Pancreas (tissue), 10 donors: ENCODE measurements around the gene SUPT20H. TPM values are rescaled to one million over a fixed set of nuclear protein-coding genes. Genes with fewer than 3 reads are reported as not detected.
A peak's percentile ranks its signal among the peaks of the same experiment; 100 is the strongest.

Experiments
- ATAC-seq, 4 donors: fragments of 200-7000 bp; cut with Tn5 transposase; one replicate each; pipeline versions ENCODE4 v1.8.0 to v1.9.1; 2020; ENCODE audit warnings: mild to moderate bottlenecking in 4 of 4, moderate library complexity in 4 of 4
- DNase-seq, 6 donors: peaks; one replicate each; pipeline ENCODE4 v3.0.0-alpha.2; 2020
- FAIRE-seq: peaks from 2 replicates; lab custom pipeline; 2012; peaks lifted over from hg19 to GRCh38; lab: Jason Lieb, UNC
- H3K27ac ChIP-seq, 4 donors: fragments of 200-600 bp; sonication (generic); 1 replicate in 3 of 4; 2 replicates in 1 of 4; pipeline versions ENCODE4 v1.5.0 to v1.8.0; 2020
- H3K27me3 ChIP-seq, 4 donors: fragments of 200-600 bp; one replicate each; pipeline ENCODE4 v1.8.0; 2021
- H3K36me3 ChIP-seq, 3 donors: fragments of 200-600 bp; sonication (generic) in 1 of 3; one replicate each; pipeline versions ENCODE4 v1.5.0 to v1.8.0; 2020 to 2021
- H3K4me1 ChIP-seq, 3 donors: fragments of 200-600 bp; one replicate each; pipeline ENCODE4 v1.8.0; 2021
- H3K4me3 ChIP-seq, 4 donors: fragments of 200-600 bp; sonication (generic) in 2 of 4; one replicate each; pipeline versions ENCODE4 v1.5.0 to v1.8.0; 2020 to 2021
- H3K9me3 ChIP-seq, 4 donors: fragments of 200-600 bp; one replicate each; pipeline ENCODE4 v1.8.0; 2021
- CTCF ChIP-seq, 4 donors: fragments of 200-600 bp; sonication (generic) in 3 of 4; IDR thresholded peaks; one replicate each; pipeline versions ENCODE4 v1.5.0 to v1.8.0; 2021; ENCODE audit warnings: antibody characterized with exemption in 4 of 4
- WGBS, 2 donors: extraction: QIAGEN DNeasy Blood & Tissue Kit; methylation state at CpG; one replicate each; pipeline ENCODE4 v1.1.7; 2013; 5-methylcytosine and 5-hydroxymethylcytosine counted together
- intact Hi-C, 3 donors: fragments of 100-400 bp; cut with DNase I; formaldehyde crosslinking; loops; one replicate each; pipeline versions ENCODE4 v1.11.1 to v1.14.2; 2022
- polyA plus RNA-seq, 2 donors: library from polyadenylated mRNA; stranded (reverse); fragments of 200-250 nt; gene quantifications; one replicate each; pipeline ENCODE4 v1.2.3, GENCODE V29; 2013
- total RNA-seq, 6 donors: library from RNA; stranded (reverse); fragmentation: NEBNext Ultra II Directional in 4 of 6; extraction: Animal tissue kit (Norgen Biotek cat#: 25700) in 4 of 6; gene quantifications; one replicate each; pipeline versions ENCODE4 v1.2.1 to v1.2.4, GENCODE V29; 2021 to 2023
- donor health status: healthy with polysubstance abuse.
- donor health status: DM: no; HTN: no; CAD: no; lungs with moderate emphysema.
- donor health status: DM: no; HTN: no; CAD: no.
- donor health status: control.
- donor health status: control.
- donor health status: Bipolar disorder and iron deficiency.
- donor health status: DM: yes; HTN: yes; CAD: no.
- donor health status: DM: no; HTN: no; CAD: no.
- donor health status: DM: no; HTN: no; CAD: no.
- donor health status: DM: yes; HTN: yes; CAD: no.

Gene SUPT20H
- total and polyA plus RNA-seq, 8 donors = 15.3 to 33.4 (median 20.4) TPM

- no peaks in the 10 kb centered on the region for H3K4me1 ChIP-seq
- FAIRE-seq (no peak), DNase-seq (no peak), ATAC-seq (no peak)
- H3K36me3 ChIP-seq = peaks cover 0 to 70% (median 31%) of the 10 kb centered on the region in 3 donors
- no peaks in the 10 kb centered on the region for H3K9me3 ChIP-seq
- no peak overlapping the region for H3K27ac ChIP-seq
- H3K27me3 ChIP-seq = no peaks in the 10 kb centered on the region
- no peak overlapping the region for H3K4me3 ChIP-seq
- intact Hi-C loops = no loop called here
- no peak for TF ChIP-seq CTCF (IDR thresholded peaks at IDR 0.05)
Measured at GRCh38 chr13:37039896-37040295, 19.6 kb downstream of the SUPT20H start.

- 92 to 97% methylated on average over 3 of the region's 3 CpGs for WGBS, 2 donors
- H3K9me3 ChIP-seq = no peaks in the 10 kb centered on the region
- DNase-seq = no peak
- TF ChIP-seq CTCF (IDR thresholded peaks at IDR 0.05) = no peak
- H3K36me3 ChIP-seq = peaks cover 0 to 53% (median 23%) of the 10 kb centered on the region in 3 donors
- H3K4me1 ChIP-seq = no peaks in the 10 kb centered on the region
- ATAC-seq = no peak
- intact Hi-C loops = no loop called here
- FAIRE-seq = no peak
- H3K27me3 ChIP-seq = no peaks in the 10 kb centered on the region
- no peak overlapping the region for H3K27ac ChIP-seq
- no peak overlapping the region for H3K4me3 ChIP-seq
Measured at GRCh38 chr13:37037241-37037640, 22.2 kb downstream of the SUPT20H start.

GRCh38 chr13:37029617-37030016 lies 29.9 kb downstream of the SUPT20H start:
- Histone ChIP-seq H3K36me3 (peaks cover 0 to 55% (median 26%) of the 10 kb centered on the region in 3 donors), H3K4me1 (no peaks in the 10 kb centered on the region), H3K27ac (no peak overlapping the region), H3K9me3 (no peaks in the 10 kb centered on the region), H3K27me3 (no peaks in the 10 kb centered on the region), H3K4me3 (no peak overlapping the region)
- DNase-seq (no peak), ATAC-seq (no peak), FAIRE-seq (no peak)
- no peak for TF ChIP-seq CTCF (IDR thresholded peaks at IDR 0.05)
- intact Hi-C loops = no loop called here
- 96% methylated on average over 4 of the region's 4 CpGs for WGBS, 2 donors

GRCh38 chr13:37027639-37028038 lies 31.8 kb downstream of the SUPT20H start:
- intact Hi-C loops = no loop called here
- ATAC-seq (no peak), FAIRE-seq (peak; percentile 82), DNase-seq (no peak)
- Histone ChIP-seq H3K27ac (no peak overlapping the region), H3K36me3 (peaks cover 0 to 69% (median 37%) of the 10 kb centered on the region in 3 donors), H3K4me1 (no peaks in the 10 kb centered on the region), H3K4me3 (no peak overlapping the region), H3K27me3 (no peaks in the 10 kb centered on the region), H3K9me3 (no peaks in the 10 kb centered on the region)
- 68 to 73% methylated on average over 2 of the region's 2 CpGs for WGBS, 2 donors
- TF ChIP-seq CTCF (IDR thresholded peaks at IDR 0.05) = no peak

- H3K9me3 ChIP-seq = no peaks in the 10 kb centered on the region
- no peaks in the 10 kb centered on the region for H3K27me3 ChIP-seq
- ATAC-seq = no peak
- H3K27ac ChIP-seq = no peak overlapping the region
- 87 to 98% methylated on average over 1 of the region's 1 CpG for WGBS, 2 donors
- no peak for FAIRE-seq
- H3K4me1 ChIP-seq = no peaks in the 10 kb centered on the region
- DNase-seq = no peak
- no peak overlapping the region for H3K4me3 ChIP-seq
- intact Hi-C loops = no loop called here
- no peak for TF ChIP-seq CTCF (IDR thresholded peaks at IDR 0.05)
- H3K36me3 ChIP-seq = peaks cover 0 to 69% (median 34%) of the 10 kb centered on the region in 3 donors
Measured at GRCh38 chr13:37026771-37027170, 32.7 kb downstream of the SUPT20H start.
